Upper lobe of right lung (tissue), 1 donor: ENCODE results near the gene CPN2. TPM values are rescaled to one million over a fixed set of nuclear protein-coding genes. Genes with fewer than 3 reads are reported as not detected.
A peak's percentile ranks its signal among the peaks of the same experiment; 100 is the strongest.

Source experiments
- ATAC-seq: fragments of 200-7000 bp; cut with Tn5 transposase; one replicate; pipeline ENCODE4 v1.9.1; 2020; ENCODE audit warnings: mild to moderate bottlenecking, moderate library complexity
- DNase-seq: peaks from one replicate; pipeline ENCODE4 v3.0.0-alpha.2; 2020
- H3K27ac ChIP-seq: fragments of 200-600 bp; one replicate; pipeline ENCODE4 v1.8.0; 2022
- H3K27me3 ChIP-seq: fragments of 200-600 bp; one replicate; pipeline ENCODE4 v1.8.0; 2022; ENCODE audit warnings: mild to moderate bottlenecking
- H3K36me3 ChIP-seq: fragments of 200-600 bp; one replicate; pipeline ENCODE4 v1.8.0; 2022
- H3K4me1 ChIP-seq: fragments of 200-600 bp; one replicate; pipeline ENCODE4 v1.8.0; 2022
- H3K4me3 ChIP-seq: fragments of 200-600 bp; one replicate; pipeline ENCODE4 v1.8.0; 2022; ENCODE audit warnings: mild to moderate bottlenecking
- H3K9me3 ChIP-seq: fragments of 200-600 bp; one replicate; pipeline ENCODE4 v1.8.0; 2022
- intact Hi-C: fragments of 100-400 bp; cut with DNase I; formaldehyde crosslinking; loops from one replicate; pipeline ENCODE4 v1.11.0; 2022
- total RNA-seq: library from RNA; stranded (reverse); fragmentation: NEBNext Ultra II Directional; extraction: Animal tissue kit (Norgen Biotek cat#: 25700); gene quantifications from one replicate; pipeline ENCODE4 v1.2.1, GENCODE V29; 2021
- TF ChIP-seq, protein P1 (sequence below): fragments of 200-600 bp; IDR thresholded peaks from one replicate; pipeline ENCODE4 v1.8.0; 2022; ENCODE audit warnings: antibody characterized with exemption
- donor health status: DM: no; HTN: yes; CAD: no; lungs with severe emphysema.

The CPN2 gene
- total RNA-seq, 1 donor from 2014 or later: not detected

DNA sequence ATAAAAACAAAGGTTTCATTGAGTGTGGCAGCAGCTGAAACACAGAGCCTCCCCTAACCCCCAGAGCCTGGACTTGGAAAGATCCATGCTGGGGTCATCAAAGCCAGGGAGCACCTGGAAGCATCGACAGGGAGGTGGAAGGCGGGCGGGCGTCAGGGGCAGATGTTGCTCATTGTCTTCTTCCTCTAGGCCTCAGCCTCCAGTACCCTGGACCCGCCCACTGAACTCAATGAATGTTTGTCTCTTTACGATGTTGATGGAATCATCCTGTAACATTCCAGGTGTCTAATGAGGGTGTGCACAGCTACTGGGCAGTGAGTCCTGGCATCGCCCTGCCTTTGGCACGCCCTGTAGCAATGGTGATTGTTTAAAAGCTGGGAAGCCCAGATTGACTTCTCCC lies 38.1 kb upstream of the CPN2 start:
- ATAC-seq (no peak), DNase-seq (peak; percentile 50)
- H3K4me3 ChIP-seq: no peak overlapping the region

GRCh38 chr3:194387926-194388418 lies 36.8 kb upstream of the CPN2 start:
- Histone ChIP-seq H3K4me1 (no peaks in the 10 kb centered on the region), H3K4me3 (no peak overlapping the region), H3K9me3 (peaks cover 8% of the 10 kb centered on the region), H3K36me3 (no peaks in the 10 kb centered on the region), H3K27me3 (no peaks in the 10 kb centered on the region), H3K27ac (no peak overlapping the region)
- DNase-seq (peak; percentile 46), ATAC-seq (no peak)
- intact Hi-C loops: no loop called here
- TF ChIP-seq, protein P1, sequence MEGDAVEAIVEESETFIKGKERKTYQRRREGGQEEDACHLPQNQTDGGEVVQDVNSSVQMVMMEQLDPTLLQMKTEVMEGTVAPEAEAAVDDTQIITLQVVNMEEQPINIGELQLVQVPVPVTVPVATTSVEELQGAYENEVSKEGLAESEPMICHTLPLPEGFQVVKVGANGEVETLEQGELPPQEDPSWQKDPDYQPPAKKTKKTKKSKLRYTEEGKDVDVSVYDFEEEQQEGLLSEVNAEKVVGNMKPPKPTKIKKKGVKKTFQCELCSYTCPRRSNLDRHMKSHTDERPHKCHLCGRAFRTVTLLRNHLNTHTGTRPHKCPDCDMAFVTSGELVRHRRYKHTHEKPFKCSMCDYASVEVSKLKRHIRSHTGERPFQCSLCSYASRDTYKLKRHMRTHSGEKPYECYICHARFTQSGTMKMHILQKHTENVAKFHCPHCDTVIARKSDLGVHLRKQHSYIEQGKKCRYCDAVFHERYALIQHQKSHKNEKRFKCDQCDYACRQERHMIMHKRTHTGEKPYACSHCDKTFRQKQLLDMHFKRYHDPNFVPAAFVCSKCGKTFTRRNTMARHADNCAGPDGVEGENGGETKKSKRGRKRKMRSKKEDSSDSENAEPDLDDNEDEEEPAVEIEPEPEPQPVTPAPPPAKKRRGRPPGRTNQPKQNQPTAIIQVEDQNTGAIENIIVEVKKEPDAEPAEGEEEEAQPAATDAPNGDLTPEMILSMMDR: no peak

More for the DNA sequence above, 38.1 kb upstream of the CPN2 start:
- Histone ChIP-seq H3K36me3 (no peaks in the 10 kb centered on the region), H3K27ac (no peak overlapping the region), H3K4me1 (no peaks in the 10 kb centered on the region), H3K9me3 (peaks cover 8% of the 10 kb centered on the region), H3K27me3 (no peaks in the 10 kb centered on the region)
- intact Hi-C loops: no loop called here
- TF ChIP-seq, protein P1: no peak

DNA sequence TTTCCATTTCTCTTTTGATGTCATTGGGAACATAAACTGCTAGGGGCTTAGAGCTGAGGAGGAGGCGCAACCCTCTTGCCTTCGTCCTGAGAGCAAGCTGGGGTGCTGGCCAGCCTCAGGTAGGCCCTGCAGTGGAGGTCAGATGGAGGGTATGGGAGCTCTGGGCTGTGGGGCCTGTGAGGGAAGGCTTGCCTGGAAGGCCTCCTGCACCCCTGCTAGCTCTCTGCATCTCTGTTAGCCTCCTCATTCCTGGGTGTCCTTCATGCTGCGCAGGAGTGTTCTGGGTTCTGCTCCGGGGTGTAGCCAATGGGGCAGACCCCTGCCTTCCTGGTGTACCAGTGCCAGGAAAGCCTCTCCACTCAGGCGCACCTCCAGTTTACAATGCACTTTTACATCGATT lies 36.1 kb upstream of the CPN2 start:
- no peak overlapping the region for H3K4me3 ChIP-seq
- no peak overlapping the region for H3K27ac ChIP-seq
- ATAC-seq (no peak), DNase-seq (no peak)
- intact Hi-C loops: no loop called here
- TF ChIP-seq, protein P1: no peak
- H3K4me1 ChIP-seq: no peaks in the 10 kb centered on the region
- no peaks in the 10 kb centered on the region for H3K27me3 ChIP-seq
- no peaks in the 10 kb centered on the region for H3K36me3 ChIP-seq
- H3K9me3 ChIP-seq: peaks cover 8% of the 10 kb centered on the region

GRCh38 chr3:194386648-194387047 lies 35.5 kb upstream of the CPN2 start:
- no peaks in the 10 kb centered on the region for H3K36me3 ChIP-seq
- no peak for DNase-seq
- no peak overlapping the region for H3K4me3 ChIP-seq
- no peaks in the 10 kb centered on the region for H3K4me1 ChIP-seq
- H3K27me3 ChIP-seq: no peaks in the 10 kb centered on the region
- ATAC-seq: no peak
- TF ChIP-seq, protein P1: no peak
- peaks cover 8% of the 10 kb centered on the region for H3K9me3 ChIP-seq
- H3K27ac ChIP-seq: no peak overlapping the region
- intact Hi-C loops: no loop called here

DNA sequence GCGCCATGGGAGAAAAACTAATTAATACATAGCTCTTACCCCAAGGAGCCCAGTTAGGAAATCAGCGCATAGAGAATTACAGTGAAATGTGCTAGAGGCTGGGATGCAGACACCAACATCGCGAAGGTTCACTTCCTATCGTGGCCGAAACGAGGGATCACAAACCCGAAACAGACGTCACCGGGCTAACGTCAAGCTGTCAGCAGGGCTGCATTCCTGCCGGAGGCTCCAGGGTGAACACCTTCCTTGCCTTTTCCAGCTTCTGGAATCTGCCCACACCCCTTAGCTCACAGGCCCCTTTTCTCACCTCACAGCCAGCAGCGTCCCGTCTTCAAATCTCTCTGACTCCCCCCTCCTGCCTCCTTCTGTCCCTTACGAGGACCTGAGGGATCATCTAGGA lies 34.9 kb upstream of the CPN2 start:
- intact Hi-C loops: no loop called here

More for the DNA sequence above, 34.9 kb upstream of the CPN2 start:
- no peaks in the 10 kb centered on the region for H3K4me1 ChIP-seq
- TF ChIP-seq, protein P1: no peak
- peaks cover 6% of the 10 kb centered on the region for H3K9me3 ChIP-seq
- DNase-seq (no peak), ATAC-seq (no peak)
- H3K36me3 ChIP-seq: no peaks in the 10 kb centered on the region
- no peak overlapping the region for H3K4me3 ChIP-seq
- peaks cover 3% of the 10 kb centered on the region for H3K27me3 ChIP-seq
- H3K27ac ChIP-seq: no peak overlapping the region
